BE2C (cell line): ENCODE data around the gene TOLLIP.

Source experiments
- DNase-seq: peaks from one replicate; pipeline ENCODE4 v3.0.0-alpha.2; 2020
- H3K27me3 ChIP-seq: fragments of 250-450 bp; sonication (Bioruptor Pico); 2 replicates; pipeline ENCODE4 v1.5.1; 2020; ENCODE audit warnings: mild to moderate bottlenecking
- H3K36me3 ChIP-seq: fragments of 250-450 bp; sonication (Bioruptor Pico); 2 replicates; pipeline ENCODE4 v1.5.1; 2020; ENCODE audit warnings: mild to moderate bottlenecking
- H3K4me1 ChIP-seq: fragments of 250-450 bp; sonication (Bioruptor Pico); 2 replicates; pipeline ENCODE4 v1.5.1; 2020
- H3K4me3 ChIP-seq: 2 replicates; pipeline ENCODE4 v1.5.1; 2011; ENCODE audit warnings: low read depth, low read length
- H3K9me3 ChIP-seq: fragments of 250-450 bp; sonication (Bioruptor Pico); 2 replicates; pipeline ENCODE4 v1.5.1; 2020
- CTCF ChIP-seq: IDR thresholded peaks from 2 replicates; pipeline ENCODE4 v1.5.1; 2012; ENCODE audit warnings: mild to moderate bottlenecking, low read depth, low read length

TOLLIP gene

GRCh38 chr11:1236316-1237127 is 72.9 kb downstream of the TOLLIP start:
- peaks cover 12% of the 10 kb centered on the region for H3K27me3 ChIP-seq
- no peaks in the 10 kb centered on the region for H3K36me3 ChIP-seq
- no peaks in the 10 kb centered on the region for H3K4me1 ChIP-seq
- TF ChIP-seq CTCF, result no peak
- no peak for DNase-seq
- H3K9me3 ChIP-seq, result no peaks in the 10 kb centered on the region
- H3K4me3 ChIP-seq, result no peak overlapping the region

- H3K4me1 ChIP-seq, result no peaks in the 10 kb centered on the region
- no peaks in the 10 kb centered on the region for H3K36me3 ChIP-seq
- TF ChIP-seq CTCF, result no peak
- no peak overlapping the region for H3K4me3 ChIP-seq
- no peak for DNase-seq
- H3K9me3 ChIP-seq, result no peaks in the 10 kb centered on the region
- H3K27me3 ChIP-seq, result peaks cover 15% of the 10 kb centered on the region
These were observed 73.5 kb downstream of the TOLLIP start for GRCh38 chr11:1235901-1236315.

- no peak overlapping the region for H3K4me3 ChIP-seq
- H3K4me1 ChIP-seq, result no peaks in the 10 kb centered on the region
- no peak for TF ChIP-seq CTCF
- H3K27me3 ChIP-seq, result peaks cover 17% of the 10 kb centered on the region
- H3K36me3 ChIP-seq, result no peaks in the 10 kb centered on the region
- DNase-seq, result peak; percentile 3
- no peaks in the 10 kb centered on the region for H3K9me3 ChIP-seq
These were observed 74.0 kb downstream of the TOLLIP start for GRCh38 chr11:1235306-1235900.

- no peaks in the 10 kb centered on the region for H3K9me3 ChIP-seq
- peaks cover 17% of the 10 kb centered on the region for H3K27me3 ChIP-seq
- no peak for TF ChIP-seq CTCF
- no peaks in the 10 kb centered on the region for H3K36me3 ChIP-seq
- DNase-seq, result peak; percentile 1
- no peaks in the 10 kb centered on the region for H3K4me1 ChIP-seq
- no peak overlapping the region for H3K4me3 ChIP-seq
These were observed 74.6 kb downstream of the TOLLIP start for GRCh38 chr11:1234771-1235305.

- peaks cover 17% of the 10 kb centered on the region for H3K27me3 ChIP-seq
- H3K9me3 ChIP-seq, result no peaks in the 10 kb centered on the region
- no peak overlapping the region for H3K4me3 ChIP-seq
- no peaks in the 10 kb centered on the region for H3K4me1 ChIP-seq
- no peaks in the 10 kb centered on the region for H3K36me3 ChIP-seq
- TF ChIP-seq CTCF, result no peak
- DNase-seq, result peak; percentile 1
These were observed 75.2 kb downstream of the TOLLIP start for GRCh38 chr11:1234054-1234720.
